ENCODE data around the gene SLC22A7.

SLC22A7 gene

DNA sequence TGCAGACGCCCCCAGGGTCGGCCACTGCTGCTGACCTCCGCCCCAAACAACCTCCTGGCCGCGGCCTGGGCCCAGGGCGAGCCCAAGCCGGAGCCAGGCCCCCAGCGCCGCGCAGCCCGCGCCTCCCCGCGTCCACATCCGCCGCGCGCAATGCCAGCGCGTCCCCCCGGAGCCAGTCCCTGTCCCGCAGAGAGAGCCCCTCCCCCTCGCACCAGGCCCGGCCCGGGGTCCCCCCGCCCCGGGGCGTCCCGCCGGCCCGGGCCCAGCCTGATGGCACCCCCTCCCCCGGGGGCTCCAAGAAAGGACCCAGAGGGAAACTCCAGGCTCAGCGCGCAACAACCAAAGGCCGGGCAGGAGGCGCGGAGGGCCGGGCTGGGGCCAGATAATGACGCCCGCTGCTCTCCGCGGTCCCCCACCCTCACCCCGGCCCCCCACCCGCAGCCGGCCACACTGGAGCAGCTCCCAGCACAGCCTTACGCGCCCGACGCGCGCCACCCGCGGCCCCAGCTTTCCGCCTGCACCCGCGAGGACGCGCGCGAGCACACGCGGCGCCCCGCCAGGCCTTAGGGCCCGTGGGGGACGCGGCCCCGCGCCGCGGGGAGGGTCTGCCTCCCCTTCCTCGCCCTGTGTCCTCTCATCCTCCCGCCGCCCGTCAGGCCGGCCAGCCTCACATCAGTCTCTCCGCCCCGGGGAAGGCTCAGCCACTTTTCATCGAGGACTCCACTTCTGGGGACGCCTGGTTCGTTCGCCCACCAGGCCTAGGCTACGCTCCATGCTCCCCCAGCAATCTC, 12.9 kb upstream of the SLC22A7 start:
- no peak overlapping the region for H3K4me2 ChIP-seq (ENCODE audit: low read length)

GRCh38 chr6:43285832-43286231, 12.2 kb upstream of the SLC22A7 start:
- Histone ChIP-seq H3K36me3 (ENCODE audit: control insufficient read depth, insufficient read depth, low read length) (no peaks in the 10 kb centered on the region), H3K4me3 (ENCODE audit: low read depth, low read length) (no peak overlapping the region), H3K9me3 (ENCODE audit: control insufficient read depth, low read length) (no peaks in the 10 kb centered on the region), H3K79me2 (no peaks in the 10 kb centered on the region), H2AFZ (no peak overlapping the region), H3K4me1 (no peaks in the 10 kb centered on the region), H3K27me3 (ENCODE audit: control insufficient read depth, insufficient read depth, low read length) (no peaks in the 10 kb centered on the region), H3K27ac (no peak overlapping the region), H3K4me2 (ENCODE audit: low read length) (no peak overlapping the region), H3K9ac (no peak overlapping the region)
- TF ChIP-seq CTCF (IDR thresholded peaks at IDR 0.05) = no peak

More for the DNA sequence above, 12.9 kb upstream of the SLC22A7 start:
- Histone ChIP-seq H3K36me3 (ENCODE audit: control insufficient read depth, insufficient read depth, low read length) (no peaks in the 10 kb centered on the region), H3K4me3 (ENCODE audit: low read depth, low read length) (no peak overlapping the region), H3K4me1 (no peaks in the 10 kb centered on the region), H2AFZ (no peak overlapping the region), H3K79me2 (no peaks in the 10 kb centered on the region), H3K9ac (no peak overlapping the region), H3K9me3 (ENCODE audit: control insufficient read depth, low read length) (no peaks in the 10 kb centered on the region), H3K27me3 (ENCODE audit: control insufficient read depth, insufficient read depth, low read length) (no peaks in the 10 kb centered on the region), H3K27ac (no peak overlapping the region)
- no peak for TF ChIP-seq CTCF (IDR thresholded peaks at IDR 0.05)

GRCh38 chr6:43286456-43286979, 11.5 kb upstream of the SLC22A7 start:
- TF ChIP-seq CTCF (IDR thresholded peaks at IDR 0.05) = no peak
- Histone ChIP-seq H3K27ac (no peak overlapping the region), H3K4me1 (no peaks in the 10 kb centered on the region), H2AFZ (no peak overlapping the region), H3K79me2 (no peaks in the 10 kb centered on the region), H3K36me3 (ENCODE audit: control insufficient read depth, insufficient read depth, low read length) (no peaks in the 10 kb centered on the region), H3K4me2 (ENCODE audit: low read length) (no peak overlapping the region), H3K4me3 (ENCODE audit: low read depth, low read length) (no peak overlapping the region), H3K27me3 (ENCODE audit: control insufficient read depth, insufficient read depth, low read length) (no peaks in the 10 kb centered on the region), H3K9me3 (ENCODE audit: control insufficient read depth, low read length) (no peaks in the 10 kb centered on the region), H3K9ac (no peak overlapping the region)

GRCh38 chr6:43286980-43287716, 10.9 kb upstream of the SLC22A7 start:
- no peak overlapping the region for H3K4me3 ChIP-seq (ENCODE audit: low read depth, low read length)
- no peaks in the 10 kb centered on the region for H3K27me3 ChIP-seq (ENCODE audit: control insufficient read depth, insufficient read depth, low read length)
- no peaks in the 10 kb centered on the region for H3K9me3 ChIP-seq (ENCODE audit: control insufficient read depth, low read length)
- no peak for TF ChIP-seq CTCF (IDR thresholded peaks at IDR 0.05)
- no peaks in the 10 kb centered on the region for H3K79me2 ChIP-seq
- H3K9ac ChIP-seq = no peak overlapping the region
- no peak overlapping the region for H2AFZ ChIP-seq
- H3K4me1 ChIP-seq = no peaks in the 10 kb centered on the region
- no peaks in the 10 kb centered on the region for H3K36me3 ChIP-seq (ENCODE audit: control insufficient read depth, insufficient read depth, low read length)
- H3K4me2 ChIP-seq (ENCODE audit: low read length) = no peak overlapping the region
- H3K27ac ChIP-seq = no peak overlapping the region

Measured in parathyroid adenoma (tissue), 2 donors.